ENCODE measurements around the gene MAP4K1.

The MAP4K1 gene

DNA sequence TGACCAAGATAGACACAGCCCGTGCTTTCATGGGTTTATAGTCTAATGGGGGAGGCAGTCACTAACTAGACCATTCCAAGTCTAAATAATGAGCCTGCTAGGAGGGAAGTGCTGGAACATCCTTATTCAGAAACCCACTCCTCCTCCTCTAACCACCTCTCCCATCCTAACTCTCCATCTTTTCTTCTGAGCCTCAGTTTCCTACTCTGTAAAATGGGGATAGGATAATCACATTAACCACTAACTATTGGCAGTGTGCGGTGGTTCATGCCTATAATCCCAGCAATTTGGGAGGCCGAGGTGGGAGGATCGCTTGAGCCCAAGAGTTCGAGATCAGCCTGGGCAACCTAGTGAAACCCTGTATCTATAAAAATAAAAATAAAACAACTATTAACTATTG lies 68.7 kb downstream of the MAP4K1 start:
- DNase-seq (ENCODE audit: low read depth in 2 of 3, low spot score in 2 of 3), result no peak

DNA sequence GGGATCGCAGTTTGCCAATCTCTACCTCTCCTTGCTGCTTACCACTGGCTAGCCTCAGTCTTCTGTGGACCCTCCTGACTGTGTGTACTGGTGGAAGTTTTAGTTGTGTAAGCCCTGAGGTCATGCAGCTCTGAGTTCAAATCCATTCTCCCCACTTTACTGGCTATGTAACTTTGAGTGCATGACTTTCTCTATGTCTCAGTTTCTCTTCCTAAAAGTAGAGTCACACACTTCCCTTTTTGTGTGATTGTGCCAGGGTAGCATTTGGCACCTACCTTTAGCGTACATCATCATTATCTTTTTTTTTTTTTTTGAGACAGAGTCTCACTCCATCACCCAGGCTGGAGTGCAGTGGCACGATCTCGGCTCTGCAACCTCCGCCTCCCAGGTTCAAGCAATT lies 70.3 kb downstream of the MAP4K1 start:
- no peak for DNase-seq (ENCODE audit: low read depth in 2 of 3, low spot score in 2 of 3)

- no peak for DNase-seq (ENCODE audit: low read depth in 2 of 3, low spot score in 2 of 3)
These were observed 72.2 kb downstream of the MAP4K1 start for GRCh38 chr19:38545596-38545995.

- DNase-seq (ENCODE audit: low read depth in 2 of 3, low spot score in 2 of 3), result no peak
These were observed 73.0 kb downstream of the MAP4K1 start for GRCh38 chr19:38544569-38545315.

GRCh38 chr19:38543807-38544568 lies 73.8 kb downstream of the MAP4K1 start:
- no peak for DNase-seq (ENCODE audit: low read depth in 2 of 3, low spot score in 2 of 3)

- DNase-seq (ENCODE audit: low read depth in 2 of 3, low spot score in 2 of 3), result no peak
These were observed 74.4 kb downstream of the MAP4K1 start for GRCh38 chr19:38543286-38543806.

- DNase-seq (ENCODE audit: low read depth in 2 of 3, low spot score in 2 of 3), result no peak
These were observed 75.7 kb downstream of the MAP4K1 start for GRCh38 chr19:38542040-38542439.

- no peak for DNase-seq (ENCODE audit: low read depth in 2 of 3, low spot score in 2 of 3)
These were observed 78.0 kb downstream of the MAP4K1 start for GRCh38 chr19:38539751-38540150.

GRCh38 chr19:38538793-38539528 lies 78.8 kb downstream of the MAP4K1 start:
- DNase-seq (ENCODE audit: low read depth in 2 of 3, low spot score in 2 of 3), result no peak

DNA sequence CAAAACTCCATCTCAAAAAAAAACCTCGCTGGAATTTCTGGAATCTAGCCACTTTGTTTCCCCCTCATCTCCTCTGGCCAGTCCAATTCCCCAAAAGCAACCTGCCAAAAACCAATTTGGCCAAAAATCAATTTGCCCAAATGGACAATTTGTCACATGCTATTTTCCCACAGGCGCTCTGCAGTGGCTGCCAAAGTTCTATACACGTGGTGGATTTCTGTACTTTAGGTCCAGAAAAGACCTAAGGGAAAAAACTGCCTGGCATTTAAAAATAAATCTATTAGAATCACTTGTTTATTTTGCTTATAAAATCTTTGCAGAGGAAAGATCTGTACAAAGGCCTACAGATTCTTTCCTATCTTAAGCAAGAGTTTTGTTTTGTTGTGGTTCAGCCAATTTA lies 79.4 kb downstream of the MAP4K1 start:
- DNase-seq (ENCODE audit: low read depth in 2 of 3, low spot score in 2 of 3), result no peak
